Spleen (tissue), 11 donors: ENCODE measurements around the gene CNTLN. TPM values are rescaled to one million over a fixed set of nuclear protein-coding genes. Genes with fewer than 3 reads are reported as not detected.
"Not testable (repeated sequence)": the region's sequence is repeated elsewhere in the genome, so short reads cannot be mapped to it uniquely, and the experiment has no call there.

Experiments
- DNase-seq: peaks from one replicate; pipeline ENCODE4 v3.0.0-alpha.2; 2020
- H3K27ac ChIP-seq, 8 donors: fragments of 200-600 bp; sonication (generic) in 7 of 8; 1 replicate in 4 of 8; 2 replicates in 4 of 8; pipeline versions ENCODE4 v1.5.0 to v1.8.0; 2016 to 2021; ENCODE audit warnings: inconsistent platforms in 4 of 8, mild to moderate bottlenecking in 4 of 8, moderate library complexity in 1 of 8
- H3K27me3 ChIP-seq, 7 donors: fragments of 200-600 bp; sonication (generic) in 6 of 7; replicated peaks in 1 of 7; 1 replicate in 4 of 7; 2 replicates in 3 of 7; pipeline versions ENCODE4 v1.5.0 to v1.8.0; 2016 to 2021; ENCODE audit warnings: inconsistent platforms in 3 of 7, mild to moderate bottlenecking in 1 of 7
- H3K36me3 ChIP-seq, 6 donors: fragments of 200-600 bp; sonication (generic) in 5 of 6; 1 replicate in 4 of 6; 2 replicates in 2 of 6; pipeline versions ENCODE4 v1.5.0 to v1.8.0; 2016 to 2021; ENCODE audit warnings: inconsistent platforms in 2 of 6
- H3K4me1 ChIP-seq, 6 donors: fragments of 200-600 bp; sonication (generic) in 5 of 6; 1 replicate in 3 of 6; 2 replicates in 3 of 6; pipeline versions ENCODE4 v1.5.0 to v1.8.0; 2016 to 2021; ENCODE audit warnings: inconsistent platforms in 3 of 6
- H3K4me3 ChIP-seq, 8 donors: fragments of 200-600 bp; sonication (generic) in 7 of 8; 1 replicate in 4 of 8; 2 replicates in 4 of 8; pipeline versions ENCODE4 v1.5.0 to v1.8.0; 2016 to 2021; ENCODE audit warnings: inconsistent platforms in 4 of 8, mild to moderate bottlenecking in 4 of 8, moderate library complexity in 2 of 8
- H3K9me3 ChIP-seq, 8 donors: fragments of 200-600 bp; sonication (generic) in 7 of 8; 1 replicate in 4 of 8; 2 replicates in 4 of 8; pipeline versions ENCODE4 v1.5.0 to v1.8.0; 2016 to 2021; ENCODE audit warnings: inconsistent platforms in 4 of 8
- POLR2A ChIP-seq, 3 donors: fragments of 450-650 bp; IDR thresholded peaks; one replicate each; pipeline ENCODE4 v1.5.1; 2017; ENCODE audit warnings: antibody characterized with exemption in 3 of 3, mild to moderate bottlenecking in 1 of 3
- POLR2AphosphoS5 ChIP-seq, 3 donors: sonication (generic); formaldehyde crosslinking; IDR thresholded peaks; one replicate each; pipeline ENCODE4 v1.5.1; 2017; ENCODE audit warnings: antibody characterized with exemption in 3 of 3
- WGBS, 5 donors: extraction: QIAGEN DNeasy Blood & Tissue Kit in 3 of 5; methylation state at CpG; one replicate each; pipeline versions ENCODE4 v1.1.5 to v1.1.7; 2013 to 2018; 5-methylcytosine and 5-hydroxymethylcytosine counted together
- intact Hi-C: fragments of 100-400 bp; cut with DNase I; formaldehyde crosslinking; loops from one replicate; pipeline ENCODE4 v1.15.0; 2023; ENCODE audit warnings: low total_unique reads
- polyA plus RNA-seq, 3 donors: library from polyadenylated mRNA; stranded (reverse); fragments of 200-250 nt; gene quantifications; one replicate each; pipeline ENCODE4 v1.2.1, GENCODE V29; 2013
- total RNA-seq, 7 donors: library from RNA; depleted of rRNA in 3 of 7; stranded (reverse); fragments of >200 nt in 3 of 7; fragmentation: NEBNext Ultra II Directional in 4 of 7; extraction: Animal tissue kit (Norgen Biotek cat#: 25700) in 4 of 7; gene quantifications; one replicate each; pipeline versions ENCODE4 v1.1.0 to v1.2.1, GENCODE V29; 2016 to 2021
- TF ChIP-seq, protein P1 (sequence below), 11 experiments: fragments of 200-600 bp in 7 of 11; fragments of 450-650 bp in 4 of 11; sonication (generic) in 4 of 11; IDR thresholded peaks in 8 of 11; conservative IDR thresholded peaks in 3 of 11; 1 replicate in 7 of 11; 2 replicates in 4 of 11; pipeline versions ENCODE4 v1.4.0 to v1.8.0; 2016 to 2021; ENCODE audit warnings: antibody characterized with exemption in 11 of 11, inconsistent platforms in 4 of 11, mild to moderate bottlenecking in 1 of 11
- donor health status: healthy with polysubstance abuse.
- donor health status: DM: no; HTN: no; CAD: no; lungs with moderate emphysema.
- donor health status: DM: no; HTN: no; CAD: no.
- donor health status: Bipolar disorder and iron deficiency.
- donor health status: healthy.
- donor health status: DM: no; HTN: no; CAD: no.
- donor health status: DM: yes; HTN: yes; CAD: no.

The CNTLN gene
- total and polyA plus RNA-seq, 10 donors = 1.1 to 26.2 (median 9.8) TPM

DNA sequence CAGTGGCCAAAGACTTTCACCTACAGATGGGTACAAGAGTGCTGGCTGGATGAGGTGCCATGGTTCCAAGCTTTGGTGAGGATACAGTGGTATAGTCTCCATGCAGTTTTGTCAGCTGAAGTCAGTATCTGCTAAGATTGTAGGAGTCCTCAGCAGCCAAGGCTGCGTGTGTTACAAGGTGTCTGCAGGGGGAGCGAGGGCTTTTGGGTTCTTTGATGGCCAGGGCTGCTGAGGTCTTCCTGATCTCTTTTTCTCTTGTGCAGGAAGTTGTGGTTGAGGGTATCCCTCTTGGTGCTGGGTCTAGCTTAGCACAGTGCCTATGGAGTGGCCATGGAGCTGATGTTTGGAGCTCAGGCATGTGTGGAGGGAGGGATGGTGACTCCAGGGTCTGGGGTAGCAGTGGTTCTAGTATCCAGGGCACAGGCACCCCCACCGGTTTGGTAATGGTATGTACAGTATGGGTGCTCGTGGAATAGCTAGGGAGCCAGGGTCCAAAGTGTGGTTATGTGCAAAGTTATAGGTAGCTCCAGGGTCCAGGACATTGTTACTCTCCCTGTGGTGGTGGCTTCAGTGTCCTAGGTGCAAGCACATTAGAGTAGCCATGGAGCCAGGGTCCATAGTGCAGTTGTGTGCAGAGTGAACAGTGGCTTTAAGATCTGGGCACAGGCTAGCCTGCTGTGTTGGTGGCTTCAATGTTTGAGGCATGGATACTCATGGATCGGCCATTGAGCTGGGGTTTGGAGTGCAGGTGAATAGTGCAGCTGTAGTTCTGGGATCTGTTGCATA, 36.7 kb downstream of the CNTLN start:
- H3K27ac ChIP-seq = no peak overlapping the region
- H3K4me3 ChIP-seq = no peak overlapping the region
- DNase-seq = no peak
- intact Hi-C loops = no loop called here
- TF ChIP-seq, protein P1, sequence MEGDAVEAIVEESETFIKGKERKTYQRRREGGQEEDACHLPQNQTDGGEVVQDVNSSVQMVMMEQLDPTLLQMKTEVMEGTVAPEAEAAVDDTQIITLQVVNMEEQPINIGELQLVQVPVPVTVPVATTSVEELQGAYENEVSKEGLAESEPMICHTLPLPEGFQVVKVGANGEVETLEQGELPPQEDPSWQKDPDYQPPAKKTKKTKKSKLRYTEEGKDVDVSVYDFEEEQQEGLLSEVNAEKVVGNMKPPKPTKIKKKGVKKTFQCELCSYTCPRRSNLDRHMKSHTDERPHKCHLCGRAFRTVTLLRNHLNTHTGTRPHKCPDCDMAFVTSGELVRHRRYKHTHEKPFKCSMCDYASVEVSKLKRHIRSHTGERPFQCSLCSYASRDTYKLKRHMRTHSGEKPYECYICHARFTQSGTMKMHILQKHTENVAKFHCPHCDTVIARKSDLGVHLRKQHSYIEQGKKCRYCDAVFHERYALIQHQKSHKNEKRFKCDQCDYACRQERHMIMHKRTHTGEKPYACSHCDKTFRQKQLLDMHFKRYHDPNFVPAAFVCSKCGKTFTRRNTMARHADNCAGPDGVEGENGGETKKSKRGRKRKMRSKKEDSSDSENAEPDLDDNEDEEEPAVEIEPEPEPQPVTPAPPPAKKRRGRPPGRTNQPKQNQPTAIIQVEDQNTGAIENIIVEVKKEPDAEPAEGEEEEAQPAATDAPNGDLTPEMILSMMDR (IDR thresholded peaks at IDR 0.05 in 8 of 11, conservative IDR thresholded peaks at IDR 0.05 in 3 of 11) = no peak
- TF ChIP-seq POLR2A (IDR thresholded peaks at IDR 0.05) = no peak
- no peak for TF ChIP-seq POLR2AphosphoS5 (IDR thresholded peaks at IDR 0.05)
- peaks cover 0 to 25% (median 18%) of the 10 kb centered on the region in 8 donors for H3K9me3 ChIP-seq
- H3K27me3 ChIP-seq = no peaks in the 10 kb centered on the region
- no peaks in the 10 kb centered on the region for H3K36me3 ChIP-seq
- peaks cover 0 to 4% (median 0%) of the 10 kb centered on the region in 6 donors for H3K4me1 ChIP-seq
- 80 to 93% (median 87%) methylated on average over 5 of the region's 5 CpGs for WGBS, 5 donors

DNA sequence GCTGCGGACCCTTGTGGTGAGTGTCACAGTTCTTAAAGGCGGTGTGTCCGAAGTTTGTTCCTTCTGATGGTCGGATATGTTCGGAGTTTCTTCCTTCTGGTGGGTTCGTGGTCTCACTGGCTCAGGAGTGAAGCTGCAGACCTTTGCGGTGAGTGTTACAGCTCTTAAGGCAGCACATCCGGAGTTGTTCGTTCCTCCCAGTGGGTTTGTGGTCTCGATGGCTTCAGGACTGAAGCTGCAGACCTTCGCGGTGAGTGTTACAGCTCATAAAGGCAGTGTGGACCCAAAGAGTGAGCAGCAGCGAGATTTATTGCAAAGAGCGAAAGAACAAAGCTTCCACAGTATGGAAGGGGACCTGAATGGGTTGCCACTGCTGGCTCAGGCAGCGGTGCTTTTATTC, 42.7 kb downstream of the CNTLN start:
- H3K4me1 ChIP-seq, DNase-seq, intact Hi-C loops, H3K27me3 ChIP-seq, H3K27ac ChIP-seq, H3K4me3 ChIP-seq, H3K36me3 ChIP-seq: not testable (repeated sequence)
- WGBS, 5 donors = 91 to 98% (median 96%) methylated on average over 15 of the region's 15 CpGs
- H3K9me3 ChIP-seq = peaks cover 0 to 12% (median 3%) of the 10 kb centered on the region in 8 donors

DNA sequence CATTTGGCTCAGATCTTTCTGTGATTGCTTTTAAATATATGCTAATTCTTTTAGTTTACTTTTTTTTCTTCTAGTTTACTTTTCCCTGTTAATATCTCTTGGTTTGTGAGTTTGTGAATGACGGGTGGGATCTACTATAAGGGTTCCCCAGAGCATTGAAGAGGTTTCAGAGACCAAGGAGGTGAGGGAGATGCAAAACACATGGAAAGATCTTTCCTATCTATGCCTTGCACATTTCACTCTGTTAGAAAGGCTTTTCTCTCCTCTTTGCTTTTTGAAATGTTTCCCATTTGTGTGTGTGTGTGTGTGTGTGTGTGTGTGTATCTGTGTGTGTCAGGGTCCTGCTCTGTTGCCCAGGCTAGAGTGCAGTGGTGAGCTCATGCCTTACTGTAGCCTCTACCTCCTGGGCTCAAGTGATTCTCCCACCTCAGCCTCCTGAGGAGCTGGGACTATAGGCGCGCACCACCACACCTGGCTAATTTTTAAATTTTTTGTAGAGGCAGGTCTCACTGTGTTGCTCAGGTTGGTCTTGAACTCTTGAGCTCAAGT, 50.7 kb downstream of the CNTLN start:
- no peak overlapping the region for H3K27ac ChIP-seq
- no peaks in the 10 kb centered on the region for H3K9me3 ChIP-seq
- no peak overlapping the region for H3K4me3 ChIP-seq
- no peak for DNase-seq
- intact Hi-C loops = no loop called here
- H3K36me3 ChIP-seq = no peaks in the 10 kb centered on the region
- 90 to 97% (median 95%) methylated on average over 3 of the region's 3 CpGs for WGBS, 5 donors
- H3K27me3 ChIP-seq = no peaks in the 10 kb centered on the region
- H3K4me1 ChIP-seq = peaks cover 0 to 3% (median 0%) of the 10 kb centered on the region in 6 donors
- TF ChIP-seq POLR2A (IDR thresholded peaks at IDR 0.05) = no peak
- TF ChIP-seq, protein P1 (IDR thresholded peaks at IDR 0.05 in 8 of 11, conservative IDR thresholded peaks at IDR 0.05 in 3 of 11) = no peak
- no peak for TF ChIP-seq POLR2AphosphoS5 (IDR thresholded peaks at IDR 0.05)

DNA sequence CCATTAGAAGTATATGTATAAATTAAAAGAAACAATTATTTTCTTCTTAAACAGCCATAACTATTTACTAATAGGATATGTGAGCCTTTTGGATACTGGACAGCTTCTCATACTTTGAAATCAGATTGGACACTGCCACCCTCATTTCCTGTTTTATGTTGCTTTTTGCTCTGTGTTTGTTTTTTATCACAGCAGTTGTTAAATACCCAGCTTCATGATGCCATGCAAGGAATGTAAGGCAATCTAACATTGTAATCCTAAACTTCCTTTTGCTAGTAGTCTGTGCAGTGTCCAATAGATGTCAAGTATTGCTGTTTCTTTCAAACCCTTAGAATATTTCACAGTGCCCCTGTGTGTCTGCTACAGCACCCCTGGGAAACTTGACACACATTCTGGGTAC, 56.2 kb downstream of the CNTLN start:
- TF ChIP-seq POLR2AphosphoS5 (IDR thresholded peaks at IDR 0.05) = no peak
- no peak for TF ChIP-seq POLR2A (IDR thresholded peaks at IDR 0.05)
- TF ChIP-seq, protein P1 (IDR thresholded peaks at IDR 0.05 in 8 of 11, conservative IDR thresholded peaks at IDR 0.05 in 3 of 11) = no peak
- Histone ChIP-seq H3K36me3 (no peaks in the 10 kb centered on the region), H3K27me3 (no peaks in the 10 kb centered on the region), H3K4me1 (peaks cover 0 to 10% (median 0%) of the 10 kb centered on the region in 6 donors), H3K4me3 (no peak overlapping the region), H3K9me3 (peaks cover 0 to 13% (median 0%) of the 10 kb centered on the region in 8 donors), H3K27ac (no peak overlapping the region)
- intact Hi-C loops = no loop called here
- DNase-seq = no peak
